Testis (tissue), 2 donors: ENCODE results near the gene SEMA3D.

ENCODE experiments used
- POLR2A ChIP-seq: fragments of 450-650 bp; IDR thresholded peaks from one replicate; pipeline ENCODE4 v1.6.1; 2017; ENCODE audit warnings: antibody characterized with exemption, mild to moderate bottlenecking, moderate library complexity
- TF ChIP-seq, protein P1 (sequence below), 3 experiments: fragments of 450-650 bp in 2 of 3; fragments of 200-600 bp in 1 of 3; sonication (generic) in 1 of 3; IDR thresholded peaks; one replicate each; pipeline ENCODE4 v1.5.1; 2016 to 2019; ENCODE audit warnings: antibody characterized with exemption in 3 of 3, mild to moderate bottlenecking in 2 of 3, moderate library complexity in 1 of 3

DNA sequence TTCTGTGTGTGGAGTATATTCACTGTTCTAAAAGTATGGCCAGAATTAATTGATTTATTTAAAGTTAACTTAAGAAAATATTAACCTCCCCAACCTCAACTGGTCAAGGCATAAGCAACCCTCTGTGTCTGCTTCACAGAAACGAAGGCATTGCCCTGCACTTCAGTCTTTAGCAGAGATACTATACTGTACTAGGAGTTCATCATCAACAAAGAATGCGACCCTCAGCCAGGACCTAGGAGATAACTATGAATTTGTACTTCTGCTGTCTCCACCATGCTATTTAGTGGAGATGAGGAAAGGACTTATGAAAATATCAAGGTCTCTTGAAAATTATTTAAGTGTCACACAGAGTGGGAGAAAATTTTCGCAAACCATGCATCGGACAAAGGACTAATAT, 35.7 kb upstream of the SEMA3D start:
- TF ChIP-seq, protein P1, sequence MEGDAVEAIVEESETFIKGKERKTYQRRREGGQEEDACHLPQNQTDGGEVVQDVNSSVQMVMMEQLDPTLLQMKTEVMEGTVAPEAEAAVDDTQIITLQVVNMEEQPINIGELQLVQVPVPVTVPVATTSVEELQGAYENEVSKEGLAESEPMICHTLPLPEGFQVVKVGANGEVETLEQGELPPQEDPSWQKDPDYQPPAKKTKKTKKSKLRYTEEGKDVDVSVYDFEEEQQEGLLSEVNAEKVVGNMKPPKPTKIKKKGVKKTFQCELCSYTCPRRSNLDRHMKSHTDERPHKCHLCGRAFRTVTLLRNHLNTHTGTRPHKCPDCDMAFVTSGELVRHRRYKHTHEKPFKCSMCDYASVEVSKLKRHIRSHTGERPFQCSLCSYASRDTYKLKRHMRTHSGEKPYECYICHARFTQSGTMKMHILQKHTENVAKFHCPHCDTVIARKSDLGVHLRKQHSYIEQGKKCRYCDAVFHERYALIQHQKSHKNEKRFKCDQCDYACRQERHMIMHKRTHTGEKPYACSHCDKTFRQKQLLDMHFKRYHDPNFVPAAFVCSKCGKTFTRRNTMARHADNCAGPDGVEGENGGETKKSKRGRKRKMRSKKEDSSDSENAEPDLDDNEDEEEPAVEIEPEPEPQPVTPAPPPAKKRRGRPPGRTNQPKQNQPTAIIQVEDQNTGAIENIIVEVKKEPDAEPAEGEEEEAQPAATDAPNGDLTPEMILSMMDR (IDR thresholded peaks at IDR 0.05) = no peak
- no peak for TF ChIP-seq POLR2A
